ENCODE results near the gene VPS8.

Gene VPS8

DNA sequence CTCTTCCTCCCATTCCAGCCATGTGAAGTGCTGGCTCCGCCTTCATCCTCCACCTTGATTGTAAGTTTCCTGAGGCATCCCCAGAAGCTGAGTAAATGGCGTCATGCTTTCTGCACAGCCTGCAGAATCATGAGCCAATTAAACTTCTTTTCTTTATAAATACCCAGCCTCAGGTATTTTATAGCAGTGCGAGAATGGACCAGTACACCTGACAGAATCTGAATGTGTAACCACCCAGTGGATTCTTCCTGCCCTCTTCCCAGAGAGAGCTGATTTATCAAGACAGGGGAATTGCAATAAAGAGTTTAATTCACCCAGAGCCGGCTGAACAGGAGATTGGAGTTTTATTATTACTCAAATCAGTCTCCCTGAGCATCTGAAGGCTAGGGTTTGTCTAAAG is 254.3 kb downstream of the VPS8 start:
- no peak for DNase-seq

DNA sequence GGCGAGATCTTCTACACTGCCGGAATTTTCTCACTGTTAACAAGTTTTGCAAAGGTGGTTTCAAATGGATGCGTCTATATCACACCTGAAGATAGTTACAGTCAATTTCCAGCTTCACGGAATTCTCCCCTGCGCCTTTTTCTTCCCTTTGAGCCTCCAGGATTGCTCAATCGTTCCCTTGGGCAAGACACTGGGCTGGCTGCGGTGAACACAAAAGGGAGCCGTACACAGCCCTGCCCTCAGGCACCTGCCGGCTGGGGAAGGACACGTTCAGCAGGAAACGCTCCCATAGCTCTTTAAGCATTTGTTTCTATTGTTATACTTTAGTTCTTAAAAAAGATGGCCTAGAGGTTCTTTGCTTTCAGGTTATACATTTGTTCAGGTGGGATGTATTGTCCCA is 255.2 kb downstream of the VPS8 start:
- no peak for DNase-seq

DNA sequence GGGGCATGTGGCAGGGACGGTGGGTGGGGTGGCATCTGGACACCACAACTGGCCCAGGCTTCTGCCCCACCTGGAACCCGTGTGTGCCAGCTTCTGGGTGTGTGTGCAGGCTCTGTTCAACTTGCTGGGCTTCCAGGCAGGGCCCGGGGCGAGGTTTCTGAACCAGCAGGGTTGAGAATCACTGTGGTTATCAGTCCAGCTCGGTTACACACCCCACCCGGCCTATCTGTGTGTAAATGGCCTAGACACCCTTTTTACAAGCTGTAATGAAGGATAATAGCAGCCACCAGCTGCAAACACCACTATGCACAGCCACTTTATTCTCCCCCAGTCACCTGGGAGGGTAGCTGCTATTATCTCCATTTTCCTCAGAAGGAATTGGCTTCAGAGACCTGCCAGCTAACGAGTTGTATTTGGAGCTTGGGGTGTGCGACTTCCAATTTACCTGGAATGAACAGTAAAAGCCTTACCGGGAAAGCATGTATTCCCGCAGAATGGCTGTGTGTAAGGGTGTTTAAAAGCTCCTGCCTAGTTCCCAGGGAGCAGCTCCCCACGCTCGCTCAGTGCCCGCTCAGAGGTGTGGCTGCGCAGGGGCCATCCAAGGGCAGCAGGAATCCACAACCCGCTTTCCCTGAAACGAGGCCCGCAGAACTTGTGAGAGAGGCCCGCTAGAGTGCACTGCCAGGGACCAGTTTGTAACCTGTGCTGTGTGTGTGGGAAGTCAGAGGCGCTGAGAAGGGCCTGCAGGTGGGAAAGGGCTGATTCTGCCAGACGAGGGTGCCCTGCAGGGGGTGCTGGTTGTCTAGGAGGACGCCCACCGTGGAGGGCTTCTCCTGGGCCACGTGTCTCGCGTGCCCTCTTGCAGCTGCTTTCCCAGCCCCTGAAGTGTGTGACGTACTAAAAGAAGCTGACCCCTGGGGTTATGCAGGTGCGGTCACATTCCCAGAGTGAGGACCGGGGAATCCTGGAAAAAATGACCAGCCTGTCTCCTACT is 257.4 kb downstream of the VPS8 start:
- no peak for DNase-seq

DNA sequence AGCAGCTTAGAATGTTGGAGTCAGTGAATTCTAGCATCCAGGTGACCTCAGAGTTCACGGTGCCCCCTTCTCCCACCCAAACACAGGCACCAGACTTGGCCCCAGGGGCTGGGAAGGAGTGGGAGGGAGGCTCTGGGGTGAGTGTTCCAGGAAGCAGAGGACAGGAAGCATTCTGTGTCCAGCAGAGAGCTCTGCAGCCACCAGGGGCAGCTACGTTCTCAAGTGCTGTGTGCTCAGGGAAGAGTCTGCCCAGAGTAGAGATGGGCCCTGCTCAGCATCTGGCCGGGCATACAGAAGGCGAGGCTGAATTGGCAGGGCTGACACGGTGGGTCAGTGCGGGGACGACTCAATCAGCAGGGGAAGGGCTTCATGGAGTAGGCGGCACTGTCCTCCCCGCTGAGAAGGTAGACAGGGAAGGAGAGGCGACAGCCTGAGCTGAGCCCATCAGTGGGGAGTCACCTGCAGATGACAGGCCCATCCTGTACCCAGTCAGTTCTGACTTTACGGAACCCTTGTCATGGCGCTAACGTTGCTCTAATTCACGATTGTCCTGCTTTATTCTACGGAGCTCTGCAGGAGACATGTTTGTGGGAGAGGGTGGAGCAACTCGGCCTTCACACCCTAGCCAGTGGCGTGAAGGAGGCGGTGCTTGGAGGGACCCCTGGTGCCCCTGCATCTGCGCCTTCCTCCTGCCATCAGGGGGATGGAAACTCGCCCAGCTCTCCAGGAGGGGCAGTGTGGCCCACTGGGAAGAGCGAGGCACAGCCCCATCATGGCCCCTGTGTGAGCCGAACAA is 258.7 kb downstream of the VPS8 start:
- DNase-seq = no peak

DNA sequence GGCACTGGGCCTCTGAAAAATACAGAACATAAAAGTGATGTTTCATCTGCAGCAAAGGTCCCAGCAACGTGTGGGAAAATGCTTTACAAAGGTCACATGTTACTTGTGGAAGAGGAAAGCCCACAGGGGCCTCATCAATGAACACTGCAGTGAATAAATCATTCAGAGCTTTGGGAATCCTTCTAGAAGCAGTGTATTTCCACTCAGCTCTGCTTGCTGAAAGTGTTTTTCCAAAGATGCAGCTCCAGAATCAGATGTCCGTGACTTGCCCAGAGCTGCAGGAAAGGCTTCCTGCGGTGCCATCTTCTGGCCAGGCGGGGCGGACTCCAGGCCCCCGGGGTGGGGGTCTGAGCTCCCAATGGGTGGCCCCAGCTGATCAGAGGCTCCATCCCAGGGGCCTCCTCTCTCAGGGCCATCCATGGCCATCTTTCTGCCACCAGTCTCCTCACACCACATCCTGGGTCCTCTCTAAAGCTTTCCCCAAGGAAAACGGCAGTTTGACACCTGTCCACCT is 259.4 kb downstream of the VPS8 start:
- no peak for DNase-seq

DNA sequence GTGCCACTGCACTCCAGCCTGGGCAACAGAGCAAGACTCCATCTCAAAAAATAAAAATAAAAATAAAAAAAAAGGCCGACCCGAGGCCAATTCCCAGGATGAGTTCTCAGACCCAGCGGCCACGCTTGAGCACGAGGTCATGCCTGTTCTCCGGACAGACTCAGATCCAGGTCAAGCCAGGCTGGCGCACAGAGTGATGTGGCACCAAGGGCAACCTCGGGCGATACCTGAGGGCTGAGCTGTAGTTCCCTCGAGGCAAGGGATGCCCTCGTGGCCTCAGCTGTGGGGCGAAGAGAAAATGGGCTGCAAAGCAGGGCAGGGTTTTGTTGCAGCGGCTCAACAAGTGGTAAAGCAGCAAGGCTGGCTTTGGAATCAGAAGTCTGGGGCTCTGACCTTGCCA is 263.6 kb downstream of the VPS8 start:
- DNase-seq = no peak

DNA sequence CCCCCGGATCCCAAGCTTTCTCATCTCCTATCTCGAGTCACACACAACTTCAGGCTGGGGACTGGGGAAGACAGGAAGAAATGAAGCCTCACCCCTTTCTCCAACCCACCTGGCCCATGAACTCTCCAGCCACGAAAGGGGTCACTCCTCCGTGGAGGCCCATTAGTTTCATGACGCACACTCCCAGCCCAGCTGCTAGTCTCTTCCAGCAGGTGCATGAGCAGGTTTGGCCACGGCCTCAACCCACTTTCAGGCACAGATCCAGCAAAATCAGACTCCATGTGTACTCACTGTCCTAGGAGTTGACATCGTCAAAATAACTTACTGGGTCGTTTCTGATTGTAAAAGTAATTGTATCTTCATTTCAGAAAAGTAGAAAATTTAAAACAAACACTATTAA is 264.3 kb downstream of the VPS8 start:
- no peak for DNase-seq

DNA sequence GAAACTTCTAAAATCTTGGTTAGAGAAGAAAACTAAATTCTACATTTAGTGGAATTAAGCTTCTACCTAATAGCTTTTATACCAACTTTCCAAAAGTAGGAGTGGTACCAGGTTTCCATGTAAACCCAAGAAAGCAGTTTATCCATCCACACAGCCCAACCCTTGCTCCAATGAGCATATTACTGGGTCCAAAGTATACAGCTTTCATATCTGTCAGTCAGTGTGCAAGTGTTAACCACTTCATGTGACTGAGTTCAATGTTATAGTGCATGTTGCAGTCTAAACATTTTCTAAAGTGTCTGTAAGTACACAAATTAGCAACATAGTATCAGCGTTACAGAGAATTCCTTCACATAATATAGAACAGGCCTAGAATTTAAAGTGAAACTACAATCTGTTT is 267.7 kb downstream of the VPS8 start:
- DNase-seq = no peak

DNA sequence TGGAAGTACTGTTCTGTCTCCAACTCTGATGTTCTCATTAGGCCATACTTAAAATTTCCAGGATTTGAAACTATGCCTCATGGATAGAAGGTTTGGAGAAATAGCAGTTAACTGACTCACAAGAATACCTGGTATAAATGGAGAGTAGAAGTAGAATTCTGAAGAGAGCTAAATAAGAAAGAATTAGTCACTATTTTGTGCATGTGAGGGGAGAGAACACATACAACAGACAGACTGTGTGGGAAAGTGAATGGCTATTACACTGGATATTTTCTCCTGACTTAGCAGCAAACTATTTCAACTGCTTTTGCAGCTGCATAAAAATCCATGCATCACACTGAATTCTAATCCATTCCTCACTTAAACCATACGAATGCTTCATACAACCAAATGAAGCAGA is 269.6 kb downstream of the VPS8 start:
- DNase-seq = no peak

DNA sequence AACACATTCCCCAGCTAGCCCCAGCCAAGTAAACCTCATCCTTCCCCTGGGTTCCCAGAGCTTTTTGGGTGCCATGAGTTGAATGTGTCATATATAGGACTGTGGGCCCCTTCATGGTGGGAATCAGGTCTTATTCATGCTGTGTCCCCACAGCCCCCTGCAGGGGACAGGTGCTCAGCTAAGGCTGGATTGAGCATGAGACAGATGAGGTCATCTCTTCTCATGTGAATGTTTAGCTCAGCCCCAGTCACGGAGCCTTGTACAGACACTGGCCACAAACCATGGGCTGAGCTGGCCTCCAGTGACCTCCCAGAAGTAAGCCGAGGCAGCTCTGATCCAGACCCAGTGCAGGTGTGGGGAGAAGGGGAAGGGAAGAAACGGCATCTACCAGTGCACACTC is 270.2 kb downstream of the VPS8 start:
- no peak for DNase-seq

DNA sequence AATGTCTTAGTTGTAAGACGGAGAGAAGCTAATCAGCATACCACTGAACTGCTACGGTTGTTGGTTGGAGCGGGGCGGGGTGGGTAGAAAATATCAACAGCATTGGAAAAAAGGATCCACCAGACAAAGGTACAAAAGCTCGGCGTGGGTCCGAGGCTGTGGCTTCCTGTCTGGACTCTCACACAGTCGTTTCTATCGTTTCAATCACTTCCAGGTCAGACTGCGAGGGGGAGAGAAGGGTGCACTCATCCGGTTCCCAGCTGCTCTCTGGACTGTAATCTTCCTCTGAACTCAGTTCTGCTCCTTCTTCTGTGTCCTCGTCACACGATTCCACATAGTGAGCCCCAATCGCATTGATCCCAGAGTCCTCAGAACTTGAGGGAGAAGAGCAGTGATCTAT is 270.9 kb downstream of the VPS8 start:
- no peak for DNase-seq

DNA sequence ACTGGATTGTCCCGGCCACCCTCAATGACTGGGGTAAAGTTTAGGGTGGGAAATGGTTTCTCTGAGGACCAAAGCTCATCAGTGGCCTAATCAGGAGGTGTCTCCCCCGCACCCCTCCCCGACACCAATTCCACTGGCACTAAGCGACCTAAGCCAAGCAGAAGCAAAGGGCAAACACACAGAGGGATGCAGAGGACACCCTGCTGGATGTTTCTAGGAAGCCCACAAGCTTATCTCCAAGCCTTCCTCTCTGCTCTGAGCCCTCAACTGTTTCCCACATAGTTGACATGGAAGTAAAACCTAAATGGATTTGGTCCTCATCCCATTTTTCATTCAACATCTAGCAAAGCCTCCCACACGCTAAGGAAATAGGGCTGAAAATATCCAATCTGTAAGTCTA is 272.4 kb downstream of the VPS8 start:
- no peak for DNase-seq

DNA sequence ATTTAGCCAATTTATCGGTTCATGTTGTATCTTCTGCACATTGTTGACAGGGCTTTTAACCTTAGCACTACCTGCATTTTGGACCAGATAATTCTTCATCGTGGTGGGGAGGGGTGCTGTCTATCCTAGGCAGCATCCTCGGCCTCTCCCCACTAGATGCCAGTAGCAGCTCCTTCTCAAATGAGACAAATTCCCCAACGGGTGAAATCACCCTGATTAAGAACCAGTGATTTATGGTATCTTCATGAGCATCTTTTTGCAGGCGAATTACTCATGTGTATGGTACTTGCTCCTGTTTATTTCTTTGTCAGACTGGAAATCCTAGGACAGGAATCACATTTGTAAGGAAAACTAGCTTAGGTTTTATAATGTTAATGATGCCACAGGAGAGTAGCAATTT is 272.9 kb downstream of the VPS8 start:
- no peak for DNase-seq

DNA sequence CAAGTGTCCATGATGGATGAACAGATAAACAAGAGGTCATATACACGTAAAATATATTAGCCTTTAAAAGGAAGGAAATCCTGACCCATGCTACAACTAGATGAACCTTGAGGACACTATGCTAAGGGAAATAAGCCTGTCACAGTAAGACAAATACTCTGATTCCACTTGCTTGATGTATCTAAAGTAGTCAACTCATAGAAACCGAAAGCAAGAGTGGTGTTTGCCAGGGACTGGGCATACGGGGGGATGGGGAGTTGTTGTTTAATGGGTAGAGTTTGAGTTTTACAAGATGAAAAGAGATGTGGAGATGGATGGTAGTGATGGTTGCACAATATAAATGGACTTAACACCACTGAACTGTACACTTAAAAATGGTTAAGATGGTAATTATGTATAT is 275.5 kb downstream of the VPS8 start:
- no peak for DNase-seq

DNA sequence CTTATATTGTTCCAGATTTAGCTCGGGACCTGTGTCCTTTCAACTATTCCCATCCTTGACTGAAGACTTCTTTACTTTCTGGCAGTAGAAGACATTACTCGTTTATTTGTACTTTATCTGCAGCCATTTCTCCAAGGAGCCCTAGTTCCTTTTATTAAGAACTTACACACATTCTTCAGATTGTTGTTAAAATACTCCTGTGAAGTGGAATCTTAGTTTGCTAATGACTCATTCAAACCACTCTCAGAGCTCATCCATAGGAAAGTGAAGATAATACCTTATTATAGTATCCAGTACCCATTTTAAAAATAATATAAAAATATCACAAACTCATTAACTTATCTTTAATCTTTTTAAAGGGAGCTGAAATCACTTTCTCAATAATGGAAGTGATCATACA is 277.4 kb downstream of the VPS8 start:
- no peak for DNase-seq

DNA sequence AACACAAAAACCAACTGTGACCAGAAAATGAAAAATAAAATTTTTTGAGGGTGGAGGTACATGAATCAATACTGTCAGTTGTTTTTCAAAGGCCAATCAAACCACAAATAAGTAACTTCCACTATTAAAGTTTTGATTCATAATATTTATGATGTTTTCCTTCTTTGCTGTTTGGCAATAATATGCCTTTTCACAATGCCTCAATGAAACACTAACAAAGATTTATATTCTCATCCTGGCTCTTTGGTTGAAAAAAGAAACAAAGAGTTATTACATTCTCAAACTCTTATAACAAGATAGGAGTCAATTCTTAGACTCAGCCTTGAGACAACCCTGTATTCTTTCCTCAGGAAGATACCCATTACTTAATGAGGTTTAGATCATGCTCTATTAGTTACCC is 277.8 kb downstream of the VPS8 start:
- no peak for DNase-seq

DNA sequence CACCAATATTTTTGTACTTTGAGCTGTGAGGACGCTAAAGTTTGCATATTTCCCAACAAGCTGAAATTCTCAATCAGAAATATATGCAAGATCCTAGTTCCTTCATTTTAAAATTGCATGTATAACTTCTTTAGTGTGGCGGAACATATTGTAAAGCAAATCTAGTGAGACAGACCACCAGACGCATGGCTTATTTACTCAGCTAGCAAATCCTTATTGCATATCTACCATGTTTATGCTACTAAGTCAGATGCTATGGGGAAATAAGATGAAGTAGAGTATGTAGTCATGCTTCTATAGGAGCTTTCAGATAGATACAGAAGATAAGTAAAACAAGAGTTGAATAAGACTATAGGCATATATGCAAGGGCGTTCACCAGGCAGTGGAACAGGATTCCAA is 278.8 kb downstream of the VPS8 start:
- DNase-seq = no peak

DNA sequence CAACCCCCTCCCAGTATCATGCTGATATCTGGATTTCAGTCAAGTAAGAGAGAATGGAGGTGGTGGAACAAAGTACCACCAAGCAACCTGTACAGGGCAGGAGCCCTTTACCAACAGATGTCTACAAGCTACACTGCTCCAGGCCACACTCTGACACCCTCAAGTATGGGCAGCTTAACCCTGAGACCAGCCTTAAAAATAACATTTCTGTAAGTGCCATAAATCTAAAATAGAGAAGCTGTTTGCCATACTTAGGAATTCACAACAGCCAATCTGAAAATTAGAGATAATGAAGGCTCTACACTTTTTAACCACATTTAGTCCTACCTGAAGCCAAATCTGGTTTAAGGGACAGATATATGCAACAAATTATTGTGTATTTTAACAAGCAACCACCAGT is 281.1 kb downstream of the VPS8 start:
- no peak for DNase-seq

DNA sequence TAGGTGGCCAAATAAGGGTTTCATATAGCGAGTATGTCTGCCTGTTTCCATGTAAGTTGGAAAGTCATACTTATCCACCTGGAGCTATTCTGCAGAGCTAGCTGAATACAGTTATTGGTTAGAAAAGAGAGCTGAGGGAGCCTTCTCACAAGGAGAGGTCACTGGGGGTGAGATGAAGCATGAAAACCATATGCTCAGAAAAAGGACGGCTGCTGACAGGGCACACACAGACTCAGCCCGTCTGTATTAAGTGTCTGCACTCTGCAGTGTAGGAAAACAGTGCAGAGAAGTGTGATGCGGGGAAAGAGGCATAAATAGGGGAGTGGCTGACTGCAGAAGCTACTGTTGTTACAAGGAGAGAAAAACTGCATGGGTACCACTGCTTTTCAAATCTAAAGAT is 282.7 kb downstream of the VPS8 start:
- no peak for DNase-seq
